Mesendoderm (in vitro differentiated cells): ENCODE measurements around the gene ABCC1.

ENCODE experiments used
- DNase-seq: peaks from one replicate; pipeline ENCODE4 v3.0.0; 2013
- H2AK5ac ChIP-seq: 2 replicates; pipeline ENCODE4 v1.6.1; 2013; ENCODE audit warnings: low read length, inconsistent platforms
- H2BK120ac ChIP-seq: 2 replicates; pipeline ENCODE4 v1.6.1; 2013; ENCODE audit warnings: low read depth, mild to moderate bottlenecking, low read length, moderate library complexity, mixed read lengths
- H2BK15ac ChIP-seq: replicated peaks from 2 replicates; pipeline ENCODE4 v1.6.1; 2013; ENCODE audit warnings: low read depth, mild to moderate bottlenecking, moderate library complexity
- H2BK5ac ChIP-seq: 2 replicates; pipeline ENCODE4 v1.6.1; 2013; ENCODE audit warnings: low read length, inconsistent platforms
- H3K18ac ChIP-seq: 2 replicates; pipeline ENCODE4 v1.6.1; 2013; ENCODE audit warnings: mild to moderate bottlenecking, low read length, mixed read lengths
- H3K23ac ChIP-seq: one replicate; pipeline ENCODE4 v1.6.1; 2013; ENCODE audit warnings: low read length
- H3K27ac ChIP-seq: 2 replicates; pipeline ENCODE4 v1.5.1; 2013; ENCODE audit warnings: low read depth, mild to moderate bottlenecking, inconsistent platforms, low read length, moderate library complexity
- H3K27me3 ChIP-seq: 2 replicates; pipeline ENCODE4 v1.6.1; 2013; ENCODE audit warnings: low read length, control low read depth, mild to moderate bottlenecking, inconsistent platforms; ENCODE audit not compliant: insufficient read depth, poor library complexity
- H3K36me3 ChIP-seq: 2 replicates; pipeline ENCODE4 v1.6.1; 2013; ENCODE audit warnings: low read length, inconsistent platforms; ENCODE audit not compliant: control insufficient read depth, insufficient read depth
- H3K4ac ChIP-seq: one replicate; pipeline ENCODE4 v1.6.1; 2013; ENCODE audit warnings: low read depth, mild to moderate bottlenecking, low read length, moderate library complexity
- H3K4me1 ChIP-seq: 2 replicates; pipeline ENCODE4 v1.6.1; 2013; ENCODE audit warnings: low read depth, low read length, inconsistent platforms; ENCODE audit not compliant: control insufficient read depth
- H3K4me2 ChIP-seq: 2 replicates; pipeline ENCODE4 v1.6.1; 2013; ENCODE audit warnings: low read length
- H3K4me3 ChIP-seq: 2 replicates; pipeline ENCODE4 v1.5.1; 2013; ENCODE audit warnings: mild to moderate bottlenecking, low read length
- H3K56ac ChIP-seq: one replicate; pipeline ENCODE4 v1.6.1; 2013; ENCODE audit warnings: low read length
- H3K79me1 ChIP-seq: 2 replicates; pipeline ENCODE4 v1.6.1; 2013; ENCODE audit warnings: low read length, inconsistent platforms
- H3K79me2 ChIP-seq: 2 replicates; pipeline ENCODE4 v1.6.1; 2013; ENCODE audit warnings: mild to moderate bottlenecking, low read length; ENCODE audit not compliant: control insufficient read depth, insufficient read depth
- H3K9ac ChIP-seq: 2 replicates; pipeline ENCODE4 v1.6.1; 2013; ENCODE audit warnings: low read length, inconsistent platforms
- H4K5ac ChIP-seq: one replicate; pipeline ENCODE4 v1.6.1; 2013; ENCODE audit warnings: low read length
- H4K8ac ChIP-seq: one replicate; pipeline ENCODE4 v1.6.1; 2013; ENCODE audit warnings: low read depth, mild to moderate bottlenecking, control low read depth, low read length, moderate library complexity
- WGBS: extraction: QIAGEN DNeasy Blood & Tissue Kit; methylation state at CpG from one replicate; pipeline ENCODE4 v1.1.7; 2013; ENCODE audit warnings: low lambda C conversion rate, missing lambda C conversion rate; ENCODE audit not compliant: insufficient coverage; ENCODE audit errors: extremely low coverage; 5-methylcytosine and 5-hydroxymethylcytosine counted together

ABCC1 gene

GRCh38 chr16:15907863-15908478 lies 41.4 kb upstream of the ABCC1 start:
- no peaks in the 10 kb centered on the region for H3K36me3 ChIP-seq
- no peaks in the 10 kb centered on the region for H3K79me2 ChIP-seq
- H3K4me2 ChIP-seq: no peak overlapping the region
- H3K4ac ChIP-seq: no peak overlapping the region
- DNase-seq: peak; percentile 88
- no peak overlapping the region for H3K18ac ChIP-seq
- no peaks in the 10 kb centered on the region for H3K4me1 ChIP-seq
- no peak overlapping the region for H3K9ac ChIP-seq
- H3K4me3 ChIP-seq: no peak overlapping the region
- H2AK5ac ChIP-seq: no peak overlapping the region
- no peak overlapping the region for H3K56ac ChIP-seq
- no peak overlapping the region for H2BK15ac ChIP-seq
- H3K27ac ChIP-seq: no peak overlapping the region
- no peaks in the 10 kb centered on the region for H3K79me1 ChIP-seq
- no peak overlapping the region for H4K8ac ChIP-seq
- no peak overlapping the region for H2BK5ac ChIP-seq
- no peaks in the 10 kb centered on the region for H3K27me3 ChIP-seq
- H3K23ac ChIP-seq: no peak overlapping the region
- H4K5ac ChIP-seq: no peak overlapping the region
- WGBS: no CpG with 5 or more reads among the region's 7 CpGs
- no peak overlapping the region for H2BK120ac ChIP-seq

- 100% methylated on average over 1 of the region's 3 CpGs for WGBS
- no peak overlapping the region for H3K27ac ChIP-seq
- H3K23ac ChIP-seq: no peak overlapping the region
- no peak overlapping the region for H3K9ac ChIP-seq
- no peak overlapping the region for H2BK5ac ChIP-seq
- no peak overlapping the region for H2AK5ac ChIP-seq
- H3K4me3 ChIP-seq: no peak overlapping the region
- no peak overlapping the region for H3K4me2 ChIP-seq
- no peaks in the 10 kb centered on the region for H3K4me1 ChIP-seq
- H3K18ac ChIP-seq: no peak overlapping the region
- no peak overlapping the region for H2BK120ac ChIP-seq
- DNase-seq: no peak
- H3K36me3 ChIP-seq: no peaks in the 10 kb centered on the region
- H4K5ac ChIP-seq: no peak overlapping the region
- no peak overlapping the region for H3K4ac ChIP-seq
- no peaks in the 10 kb centered on the region for H3K79me1 ChIP-seq
- H4K8ac ChIP-seq: no peak overlapping the region
- H3K79me2 ChIP-seq: no peaks in the 10 kb centered on the region
- H3K56ac ChIP-seq: no peak overlapping the region
- no peaks in the 10 kb centered on the region for H3K27me3 ChIP-seq
- H2BK15ac ChIP-seq: no peak overlapping the region
Measured at GRCh38 chr16:15911198-15911597, 38.2 kb upstream of the ABCC1 start.

GRCh38 chr16:15913046-15913698 lies 36.2 kb upstream of the ABCC1 start:
- Histone ChIP-seq H3K4me3 (no peak overlapping the region), H3K18ac (no peak overlapping the region), H3K36me3 (no peaks in the 10 kb centered on the region), H3K56ac (no peak overlapping the region), H3K9ac (no peak overlapping the region), H4K5ac (no peak overlapping the region), H3K4me1 (no peaks in the 10 kb centered on the region), H3K4me2 (no peak overlapping the region), H2BK120ac (no peak overlapping the region), H2BK5ac (no peak overlapping the region), H3K79me2 (no peaks in the 10 kb centered on the region), H2AK5ac (no peak overlapping the region), H4K8ac (no peak overlapping the region), H3K23ac (no peak overlapping the region), H3K79me1 (no peaks in the 10 kb centered on the region), H3K27me3 (no peaks in the 10 kb centered on the region), H3K4ac (no peak overlapping the region), H2BK15ac (no peak overlapping the region), H3K27ac (no peak overlapping the region)
- WGBS: no CpG with 5 or more reads among the region's 7 CpGs
- no peak for DNase-seq

- Histone ChIP-seq H3K36me3 (no peaks in the 10 kb centered on the region), H3K79me2 (no peaks in the 10 kb centered on the region), H3K79me1 (no peaks in the 10 kb centered on the region), H2BK120ac (no peak overlapping the region), H2AK5ac (no peak overlapping the region), H3K9ac (no peak overlapping the region), H3K56ac (no peak overlapping the region), H4K5ac (no peak overlapping the region), H2BK5ac (no peak overlapping the region), H3K4me3 (no peak overlapping the region), H4K8ac (no peak overlapping the region), H3K4me2 (no peak overlapping the region), H3K23ac (no peak overlapping the region), H3K4ac (no peak overlapping the region), H3K27ac (no peak overlapping the region), H3K4me1 (no peaks in the 10 kb centered on the region), H2BK15ac (no peak overlapping the region), H3K18ac (no peak overlapping the region), H3K27me3 (no peaks in the 10 kb centered on the region)
- no peak for DNase-seq
- WGBS: no CpG with 5 or more reads among the region's 5 CpGs
Measured at GRCh38 chr16:15915555-15916081, 33.8 kb upstream of the ABCC1 start.

- H2BK120ac ChIP-seq: no peak overlapping the region
- no peak overlapping the region for H3K27ac ChIP-seq
- H4K8ac ChIP-seq: no peak overlapping the region
- no peak overlapping the region for H3K4ac ChIP-seq
- no peak overlapping the region for H2AK5ac ChIP-seq
- DNase-seq: no peak
- no peaks in the 10 kb centered on the region for H3K79me1 ChIP-seq
- WGBS: no CpG with 5 or more reads among the region's 8 CpGs
- H3K23ac ChIP-seq: no peak overlapping the region
- H3K18ac ChIP-seq: no peak overlapping the region
- no peak overlapping the region for H2BK15ac ChIP-seq
- H3K4me1 ChIP-seq: no peaks in the 10 kb centered on the region
- no peak overlapping the region for H2BK5ac ChIP-seq
- no peak overlapping the region for H3K9ac ChIP-seq
- no peaks in the 10 kb centered on the region for H3K27me3 ChIP-seq
- no peak overlapping the region for H3K56ac ChIP-seq
- no peak overlapping the region for H3K4me3 ChIP-seq
- no peak overlapping the region for H3K4me2 ChIP-seq
- H4K5ac ChIP-seq: no peak overlapping the region
- H3K79me2 ChIP-seq: no peaks in the 10 kb centered on the region
- no peaks in the 10 kb centered on the region for H3K36me3 ChIP-seq
Measured at GRCh38 chr16:15916323-15916722, 33.1 kb upstream of the ABCC1 start.
